MCF 10A (cell line): ENCODE results near the gene TUBG1. TPM values are rescaled to one million over a fixed set of nuclear protein-coding genes. Genes with fewer than 3 reads are reported as not detected.

ENCODE experiments used
- total RNA-seq: library from RNA; stranded (reverse); gene quantifications from 2 replicates; pipeline ENCODE4 v1.2.3, GENCODE V29; 2022

TUBG1 gene
- total RNA-seq, 1 experiment from 2014 or later: 60.2 TPM

Other genes starting within 250 kb of the TUBG1 start
- 89.2 and 115 TPM in 2 replicates for gene STAT3, start 221.2 kb upstream of the TUBG1 start, total RNA-seq
- 137 and 143 TPM in 2 replicates for gene CAVIN1, start 186.4 kb upstream of the TUBG1 start, total RNA-seq
- gene ATP6V0A1, start 150.8 kb upstream of the TUBG1 start, total RNA-seq: 56.0 and 60.5 TPM in 2 replicates
- gene NAGLU, start 73.4 kb upstream of the TUBG1 start, total RNA-seq: 21.0 and 29.5 TPM in 2 replicates
- gene HSD17B1, start 56.8 kb upstream of the TUBG1 start, total RNA-seq: 13.0 and 18.1 TPM in 2 replicates
- gene COASY, start 47.5 kb upstream of the TUBG1 start, total RNA-seq: 82.6 and 89.2 TPM in 2 replicates
- gene MLX, start 42.6 kb upstream of the TUBG1 start, total RNA-seq: 37.3 and 39.6 TPM in 2 replicates
- gene PSMC3IP, start 32.0 kb upstream of the TUBG1 start, total RNA-seq: 10.3 and 12.0 TPM in 2 replicates
- 45.2 and 46.0 TPM in 2 replicates for gene RETREG3, start 309 bp upstream of the TUBG1 start, total RNA-seq
- 21.3 and 23.4 TPM in 2 replicates for gene TUBG2, start 49.6 kb downstream of the TUBG1 start, total RNA-seq
- 12.5 and 12.9 TPM in 2 replicates for gene PLEKHH3, start 67.3 kb downstream of the TUBG1 start, total RNA-seq
- gene CCR10, start 72.2 kb downstream of the TUBG1 start, total RNA-seq: 0.21 and 0.22 TPM in 2 replicates
- gene CNTNAP1, start 72.8 kb downstream of the TUBG1 start, total RNA-seq: 1.2 and 1.5 TPM in 2 replicates
- 31.1 and 31.7 TPM in 2 replicates for gene EZH1, start 135.4 kb downstream of the TUBG1 start, total RNA-seq
- gene RAMP2, start 151.5 kb downstream of the TUBG1 start, total RNA-seq: not detected in 2 replicates
- gene VPS25, start 163.8 kb downstream of the TUBG1 start, total RNA-seq: 84.3 and 96.0 TPM in 2 replicates
- gene WNK4, start 170.9 kb downstream of the TUBG1 start, total RNA-seq: 2.3 and 5.4 TPM in 2 replicates
- gene COA3, start 189.0 kb downstream of the TUBG1 start, total RNA-seq: 41.0 and 52.7 TPM in 2 replicates
- gene CNTD1, start 189.2 kb downstream of the TUBG1 start, total RNA-seq: not detected in 2 replicates
- 78.8 and 81.5 TPM in 2 replicates for gene BECN1, start 214.6 kb downstream of the TUBG1 start, total RNA-seq
- gene PSME3, start 223.7 kb downstream of the TUBG1 start, total RNA-seq: 220 and 232 TPM in 2 replicates
- 2.6 and 2.9 TPM in 2 replicates for gene AOC2, start 234.9 kb downstream of the TUBG1 start, total RNA-seq
- 0.44 and 0.71 TPM in 2 replicates for gene AOC3, start 241.5 kb downstream of the TUBG1 start, total RNA-seq